A549 (cell line): ENCODE measurements around the gene TTK. TPM values are rescaled to one million over a fixed set of nuclear protein-coding genes. Genes with fewer than 3 reads are reported as not detected.
A peak's percentile ranks its signal among the peaks of the same experiment; 100 is the strongest.

ENCODE experiments used
- ATAC-seq, 2 experiments: fragments of 200-7000 bp in 1 of 2; fragments of >200 bp in 1 of 2; cut with Nextera tagmentation in 1 of 2; cut with Tn5 transposase in 1 of 2; 3 replicates each; pipeline versions ENCODE4 v1.8.0 to v1.9.1; 2018 to 2020; ENCODE audit warnings: mild to moderate bottlenecking in 1 of 2, moderate library complexity in 1 of 2
- CTCF ChIA-PET: fragments of 300-600 bp; sonication (Branson Sonifier 250); formaldehyde crosslinking; extraction: SDS; loops from one replicate; lab custom pipeline; 2021; ENCODE audit warnings: antibody characterized with exemption, inconsistent platforms; lab: Yijun Ruan, JAX
- POLR2A ChIA-PET: fragments of 350-600 bp; formaldehyde crosslinking; extraction: SDS; loops from one replicate; lab custom pipeline; 2021; ENCODE audit warnings: antibody characterized with exemption, inconsistent platforms; lab: Yijun Ruan, JAX
- DNase-seq, 2 experiments: peaks; one replicate each; pipeline versions ENCODE4 v3.0.0 to v3.0.0-alpha.2; 2011 to 2016; ENCODE audit warnings: low read depth in 1 of 2, low spot score in 1 of 2
- FAIRE-seq: peaks from 2 replicates; lab custom pipeline; 2011; peaks lifted over from hg19 to GRCh38; lab: Jason Lieb, UNC
- H3K27ac ChIP-seq, 2 experiments: fragments of >200 bp; sonication (Bioruptor Twin); formaldehyde crosslinking; 3 replicates each; pipeline ENCODE4 v1.5.1; 2016 to 2017
- H3K4me1 ChIP-seq: fragments of >200 bp; sonication (Bioruptor Twin); formaldehyde crosslinking; 3 replicates; pipeline ENCODE4 v1.6.1; 2016
- H3K4me2 ChIP-seq: fragments of >200 bp; sonication (Bioruptor Twin); formaldehyde crosslinking; 3 replicates; pipeline ENCODE4 v1.6.1; 2016
- H3K4me3 ChIP-seq: fragments of >200 bp; sonication (Bioruptor Twin); formaldehyde crosslinking; 3 replicates; pipeline ENCODE4 v1.5.1; 2016
- H3K9me3 ChIP-seq: fragments of >200 bp; sonication (Bioruptor Twin); formaldehyde crosslinking; 3 replicates; pipeline ENCODE4 v1.6.1; 2016
- BHLHE40 ChIP-seq: IDR thresholded peaks from 2 replicates; pipeline ENCODE4 v1.6.1; 2012; ENCODE audit warnings: low read depth, low read length, inconsistent platforms
- CBX2 ChIP-seq: fragments of 200-600 bp; sonication (generic); IDR thresholded peaks from 2 replicates; pipeline ENCODE4 v1.6.1; 2016; ENCODE audit warnings: low read depth, mild to moderate bottlenecking, borderline replicate concordance
- CBX8 ChIP-seq: fragments of 200-600 bp; sonication (generic); IDR thresholded peaks from 2 replicates; pipeline ENCODE4 v1.6.1; 2016
- CEBPB ChIP-seq, 2 experiments: fragments of >200 bp in 1 of 2; sonication (Bioruptor Twin) in 1 of 2; formaldehyde crosslinking in 1 of 2; IDR thresholded peaks; 2 replicates each; pipeline ENCODE4 v1.6.1; 2012 to 2016
- CHD4 ChIP-seq: fragments of 200-600 bp; sonication (generic); IDR thresholded peaks from 2 replicates; pipeline ENCODE4 v1.6.1; 2016; ENCODE audit warnings: antibody characterized with exemption, mild to moderate bottlenecking, borderline replicate concordance
- EHF ChIP-seq: fragments of 250-450 bp; sonication (Bioruptor Pico); IDR thresholded peaks from 2 replicates; pipeline ENCODE4 v1.5.0; 2020; ENCODE audit warnings: mild to moderate bottlenecking
- EHMT2 ChIP-seq: fragments of 200-600 bp; sonication (generic); IDR thresholded peaks from 2 replicates; pipeline ENCODE4 v1.6.1; 2016; ENCODE audit warnings: antibody characterized with exemption, low read depth, mild to moderate bottlenecking, moderate library complexity
- EP300 ChIP-seq, 2 experiments: fragments of >200 bp; sonication (Bioruptor Twin); formaldehyde crosslinking; IDR thresholded peaks; 2 replicates in 1 of 2; 3 replicates in 1 of 2; pipeline ENCODE4 v1.6.1; 2016 to 2017
- ESRRA ChIP-seq: fragments of 150-350 bp; IDR thresholded peaks from 2 replicates; pipeline ENCODE4 v1.6.1; 2014; ENCODE audit warnings: mild to moderate bottlenecking, low read length, borderline replicate concordance
- HOXA7 ChIP-seq: fragments of 250-450 bp; sonication (Bioruptor Pico); IDR thresholded peaks from 2 replicates; pipeline ENCODE4 v1.5.0; 2020; ENCODE audit warnings: mild to moderate bottlenecking, moderate library complexity
- HOXB5 ChIP-seq: fragments of 250-450 bp; sonication (Bioruptor Pico); IDR thresholded peaks from 2 replicates; pipeline ENCODE4 v1.5.0; 2020; ENCODE audit warnings: mild to moderate bottlenecking, moderate library complexity
- KDM1A ChIP-seq: fragments of 200-600 bp; sonication (generic); IDR thresholded peaks from 2 replicates; pipeline ENCODE4 v1.6.1; 2016; ENCODE audit warnings: low read depth, mild to moderate bottlenecking
- KDM5A ChIP-seq: fragments of 200-600 bp; sonication (generic); IDR thresholded peaks from 2 replicates; pipeline ENCODE4 v1.6.1; 2016; ENCODE audit warnings: antibody characterized with exemption, mild to moderate bottlenecking
- MAFK ChIP-seq: fragments of 450-650 bp; IDR thresholded peaks from 2 replicates; pipeline ENCODE4 v1.6.1; 2014; ENCODE audit not compliant: partially characterized antibody
- MAZ ChIP-seq: fragments of 150-350 bp; IDR thresholded peaks from 2 replicates; pipeline ENCODE4 v1.6.1; 2014; ENCODE audit warnings: antibody characterized with exemption, low read depth, low read length, borderline replicate concordance
- MYC ChIP-seq: IDR thresholded peaks from 2 replicates; pipeline ENCODE4 v1.6.1; 2012; ENCODE audit warnings: mild to moderate bottlenecking, inconsistent platforms, low read length, improper control_type of control experiment, borderline replicate concordance
- NPAS2 ChIP-seq: fragments of 250-450 bp; sonication (Bioruptor Pico); IDR thresholded peaks from 2 replicates; pipeline ENCODE4 v1.8.0; 2022; ENCODE audit warnings: mild to moderate bottlenecking, moderate library complexity, borderline replicate concordance
- NR3C1 ChIP-seq: fragments of >200 bp; sonication (Bioruptor Twin); formaldehyde crosslinking; IDR thresholded peaks from 3 replicates; pipeline ENCODE4 v1.6.1; 2017
- PHF8 ChIP-seq: fragments of 200-600 bp; sonication (generic); IDR thresholded peaks from 2 replicates; pipeline ENCODE4 v1.6.1; 2016; ENCODE audit warnings: low read depth, mild to moderate bottlenecking, antibody characterized with exemption, moderate library complexity, borderline replicate concordance
- RAD21 ChIP-seq, 2 experiments: fragments of >200 bp in 1 of 2; sonication (Bioruptor Twin) in 1 of 2; formaldehyde crosslinking in 1 of 2; IDR thresholded peaks in 1 of 2; conservative IDR thresholded peaks in 1 of 2; 2 replicates in 1 of 2; 3 replicates in 1 of 2; pipeline ENCODE4 v1.6.1; 2012 to 2018; ENCODE audit warnings: inconsistent platforms in 1 of 2
- RARB ChIP-seq: fragments of 250-450 bp; sonication (Bioruptor Pico); IDR thresholded peaks from 2 replicates; pipeline ENCODE4 v1.8.0; 2021; ENCODE audit warnings: mild to moderate bottlenecking, moderate library complexity
- RFX5 ChIP-seq: fragments of 450-650 bp; IDR thresholded peaks from 2 replicates; pipeline ENCODE4 v1.7.1; 2014; ENCODE audit warnings: antibody characterized with exemption, mild to moderate bottlenecking, moderate library complexity
- RNF2 ChIP-seq: fragments of 200-600 bp; sonication (generic); IDR thresholded peaks from 2 replicates; pipeline ENCODE4 v1.6.1; 2016; ENCODE audit warnings: low read depth, mild to moderate bottlenecking, antibody characterized with exemption, moderate library complexity, borderline replicate concordance
- SMC3 ChIP-seq: fragments of >200 bp; sonication (Bioruptor Twin); formaldehyde crosslinking; IDR thresholded peaks from 3 replicates; pipeline ENCODE4 v1.6.1; 2018; ENCODE audit warnings: inconsistent platforms
- TFCP2L1 ChIP-seq: fragments of 250-450 bp; sonication (Bioruptor Pico); IDR thresholded peaks from 2 replicates; pipeline ENCODE4 v1.5.0; 2021; ENCODE audit warnings: mild to moderate bottlenecking
- ZFP36 ChIP-seq: fragments of 450-650 bp; IDR thresholded peaks from 2 replicates; pipeline ENCODE4 v1.6.1; 2014; ENCODE audit warnings: borderline replicate concordance; ENCODE audit not compliant: partially characterized antibody
- ZNF302 ChIP-seq: fragments of 250-450 bp; sonication (Bioruptor Pico); IDR thresholded peaks from 2 replicates; pipeline ENCODE4 v1.9.0; 2021; ENCODE audit warnings: inconsistent platforms, mild to moderate bottlenecking, moderate library complexity
- ZSCAN20 ChIP-seq: fragments of 250-450 bp; sonication (Bioruptor Pico); IDR thresholded peaks from 2 replicates; pipeline ENCODE4 v1.8.0; 2022; ENCODE audit warnings: mild to moderate bottlenecking, moderate library complexity
- WGBS: methylation state at CpG from one replicate; pipeline ENCODE4 v1.1.6; 2017; ENCODE audit errors: missing lambda C conversion rate; 5-methylcytosine and 5-hydroxymethylcytosine counted together
- polyA plus RNA-seq, 4 experiments: library from polyadenylated mRNA; depleted of rRNA in 3 of 4; stranded (reverse); fragments of >200 nt; fragmentation: RNase III in 1 of 4; extraction: RNeasy Plus Mini Kit Qiagen cat#74134 plus additional on column Dnase treatment in 1 of 4; gene quantifications; 2 replicates in 3 of 4; 3 replicates in 1 of 4; pipeline ENCODE4 v1.2.3, GENCODE V29; 2011 to 2017
- TF ChIP-seq, protein P1 (sequence below): fragments of 250-450 bp; sonication (Bioruptor Pico); IDR thresholded peaks from 2 replicates; pipeline ENCODE4 v1.5.0; 2020; ENCODE audit warnings: low read depth, mild to moderate bottlenecking, moderate library complexity
- TF ChIP-seq, protein P2 (sequence below): fragments of 250-450 bp; sonication (Bioruptor Pico); IDR thresholded peaks from 2 replicates; pipeline ENCODE4 v1.5.0; 2021; ENCODE audit warnings: mild to moderate bottlenecking, moderate library complexity, borderline replicate concordance
- TF ChIP-seq, protein P3 (sequence below): fragments of >200 bp; sonication (Bioruptor Twin); formaldehyde crosslinking; IDR thresholded peaks from 3 replicates; pipeline ENCODE4 v1.6.1; 2016
- TF ChIP-seq, protein P4 (sequence below): fragments of 450-650 bp; IDR thresholded peaks from 2 replicates; pipeline ENCODE4 v1.6.1; 2014; ENCODE audit warnings: antibody characterized with exemption

Gene TTK
- polyA plus RNA-seq, 2 of the 4 experiments (the other 2 are of a cell fraction), result 21.2 to 30.6 TPM

DNA sequence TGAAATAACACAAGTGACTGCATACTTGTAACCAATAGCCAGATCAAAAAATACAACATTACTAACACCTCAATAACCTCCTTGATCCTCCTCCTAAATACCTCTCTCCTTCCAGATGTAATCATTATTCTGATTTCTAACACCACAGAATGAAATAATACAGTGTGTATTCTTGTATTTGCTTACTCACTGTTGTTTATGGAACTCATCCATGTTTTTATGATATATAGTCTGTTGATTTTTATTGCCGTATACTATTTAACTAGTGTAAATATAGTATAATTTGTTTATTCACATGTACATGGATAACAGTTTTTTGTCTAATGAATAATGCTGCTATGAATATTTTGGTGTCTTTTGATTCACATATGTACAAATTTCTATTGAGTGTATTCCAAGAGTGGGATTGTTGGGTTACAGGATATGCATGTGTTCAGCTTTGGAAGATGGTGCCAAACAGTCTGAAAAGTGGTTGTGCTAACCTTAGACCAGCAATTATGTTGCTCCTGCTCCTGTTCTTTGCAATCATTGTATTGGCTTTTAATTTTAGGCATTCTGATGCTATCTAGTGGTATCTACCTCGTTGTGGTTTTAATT lies 11.5 kb downstream of the TTK start:
- DNase-seq (no peak), FAIRE-seq (no peak), ATAC-seq (no peak)
- peaks cover 7% of the 10 kb centered on the region; the same call in 1 of the 3 replicates for H3K4me1 ChIP-seq
- 82% methylated on average over 2 of the region's 2 CpGs for WGBS
- TF ChIP-seq, protein P1, sequence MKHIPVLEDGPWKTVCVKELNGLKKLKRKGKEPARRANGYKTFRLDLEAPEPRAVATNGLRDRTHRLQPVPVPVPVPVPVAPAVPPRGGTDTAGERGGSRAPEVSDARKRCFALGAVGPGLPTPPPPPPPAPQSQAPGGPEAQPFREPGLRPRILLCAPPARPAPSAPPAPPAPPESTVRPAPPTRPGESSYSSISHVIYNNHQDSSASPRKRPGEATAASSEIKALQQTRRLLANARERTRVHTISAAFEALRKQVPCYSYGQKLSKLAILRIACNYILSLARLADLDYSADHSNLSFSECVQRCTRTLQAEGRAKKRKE (CRISPR knock-in tag), result no peak
- TF ChIP-seq BHLHE40 (no peak), MYC (no peak), PHF8 (no peak), CBX8 (no peak), HOXA7 (CRISPR knock-in tag) (no peak), NPAS2 (no peak), KDM5A (no peak), CBX2 (no peak), NR3C1 (no peak), EP300 (IDR thresholded peaks at IDR 0.05) (no peak), CEBPB (IDR thresholded peaks at IDR 0.05) (no peak), RAD21 (conservative IDR thresholded peaks at IDR 0.05 in 1 of 2, IDR thresholded peaks at IDR 0.05 in 1 of 2) (no peak), HOXB5 (CRISPR knock-in tag) (no peak)
- TF ChIP-seq, protein P2, sequence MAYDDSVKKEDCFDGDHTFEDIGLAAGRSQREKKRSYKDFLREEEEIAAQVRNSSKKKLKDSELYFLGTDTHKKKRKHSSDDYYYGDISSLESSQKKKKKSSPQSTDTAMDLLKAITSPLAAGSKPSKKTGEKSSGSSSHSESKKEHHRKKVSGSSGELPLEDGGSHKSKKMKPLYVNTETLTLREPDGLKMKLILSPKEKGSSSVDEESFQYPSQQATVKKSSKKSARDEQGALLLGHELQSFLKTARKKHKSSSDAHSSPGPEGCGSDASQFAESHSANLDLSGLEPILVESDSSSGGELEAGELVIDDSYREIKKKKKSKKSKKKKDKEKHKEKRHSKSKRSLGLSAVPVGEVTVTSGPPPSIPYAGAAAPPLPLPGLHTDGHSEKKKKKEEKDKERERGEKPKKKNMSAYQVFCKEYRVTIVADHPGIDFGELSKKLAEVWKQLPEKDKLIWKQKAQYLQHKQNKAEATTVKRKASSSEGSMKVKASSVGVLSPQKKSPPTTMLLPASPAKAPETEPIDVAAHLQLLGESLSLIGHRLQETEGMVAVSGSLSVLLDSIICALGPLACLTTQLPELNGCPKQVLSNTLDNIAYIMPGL (CRISPR knock-in tag), result no peak
- ChIA-PET POLR2A (no interaction called here), CTCF (no interaction called here)
- no peaks in the 10 kb centered on the region for H3K9me3 ChIP-seq
- no peak overlapping the region for H3K4me2 ChIP-seq
- no peak overlapping the region for H3K4me3 ChIP-seq
- H3K27ac ChIP-seq, result no peak overlapping the region

DNA sequence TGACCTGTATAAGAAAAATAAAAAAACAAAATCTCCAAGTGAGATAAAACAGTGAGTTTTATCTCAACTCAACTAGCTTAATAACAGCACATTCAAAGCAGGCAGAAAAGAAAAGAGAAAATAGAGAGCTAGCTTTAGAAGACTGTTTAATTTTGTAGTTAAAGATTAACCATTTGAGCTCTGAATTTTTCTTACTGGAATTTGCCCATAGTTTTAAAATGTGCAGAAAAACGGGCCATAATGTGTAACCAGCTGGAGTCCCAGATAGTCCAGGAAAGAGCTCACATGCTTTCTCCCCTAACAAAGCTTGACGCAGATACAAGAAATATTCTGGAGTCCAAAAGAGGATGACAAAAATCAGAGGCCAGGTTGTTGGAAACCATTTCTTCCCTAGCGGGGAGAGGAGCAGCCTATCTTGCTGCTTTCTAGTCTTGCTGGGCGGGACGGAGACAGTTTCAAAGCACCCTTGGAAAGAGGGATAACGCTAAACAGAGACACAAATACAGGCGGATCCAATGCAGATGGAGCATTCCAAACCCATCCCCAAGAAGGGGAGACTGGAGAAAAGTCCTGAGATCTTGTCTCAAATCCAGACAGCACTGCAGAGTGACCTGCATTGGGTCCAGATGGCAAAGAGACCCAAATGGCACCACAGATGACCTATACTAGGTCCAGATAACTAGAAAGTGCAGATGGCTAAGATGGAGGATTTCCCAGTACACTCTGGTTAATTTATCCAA lies 16.1 kb downstream of the TTK start:
- CTCF ChIA-PET, result interaction anchor here (0.6 kb wide), 1 partner anchor 200 kb away, joined by 3 read pairs; no protein-coding TSS in a partner anchor
- Histone ChIP-seq H3K4me1 (peaks cover 7% of the 10 kb centered on the region; the same call in 1 of the 3 replicates), H3K9me3 (no peaks in the 10 kb centered on the region), H3K4me3 (no peak overlapping the region), H3K4me2 (peak overlapping the region; percentile 51), H3K27ac (no peak overlapping the region)
- WGBS, result 87% methylated on average over 7 of the region's 7 CpGs
- DNase-seq (no peak), FAIRE-seq (no peak), ATAC-seq (no peak)
- POLR2A ChIA-PET, result no interaction called here
- TF ChIP-seq EHMT2 (no peak), HOXB5 (CRISPR knock-in tag) (no peak), RFX5 (no peak), KDM1A (no peak), CHD4 (no peak), ZSCAN20 (no peak), ZNF302 (no peak), MAZ (no peak), MAFK (no peak), TFCP2L1 (CRISPR knock-in tag) (no peak), SMC3 (no peak), ESRRA (no peak), RARB (CRISPR knock-in tag) (no peak), CBX2 (no peak), RNF2 (no peak), EHF (CRISPR knock-in tag) (no peak), ZFP36 (no peak)
- TF ChIP-seq, protein P1 (CRISPR knock-in tag), result no peak
- TF ChIP-seq, protein P3, sequence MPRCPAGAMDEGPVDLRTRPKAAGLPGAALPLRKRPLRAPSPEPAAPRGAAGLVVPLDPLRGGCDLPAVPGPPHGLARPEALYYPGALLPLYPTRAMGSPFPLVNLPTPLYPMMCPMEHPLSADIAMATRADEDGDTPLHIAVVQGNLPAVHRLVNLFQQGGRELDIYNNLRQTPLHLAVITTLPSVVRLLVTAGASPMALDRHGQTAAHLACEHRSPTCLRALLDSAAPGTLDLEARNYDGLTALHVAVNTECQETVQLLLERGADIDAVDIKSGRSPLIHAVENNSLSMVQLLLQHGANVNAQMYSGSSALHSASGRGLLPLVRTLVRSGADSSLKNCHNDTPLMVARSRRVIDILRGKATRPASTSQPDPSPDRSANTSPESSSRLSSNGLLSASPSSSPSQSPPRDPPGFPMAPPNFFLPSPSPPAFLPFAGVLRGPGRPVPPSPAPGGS, result no peak
- TF ChIP-seq, protein P4, sequence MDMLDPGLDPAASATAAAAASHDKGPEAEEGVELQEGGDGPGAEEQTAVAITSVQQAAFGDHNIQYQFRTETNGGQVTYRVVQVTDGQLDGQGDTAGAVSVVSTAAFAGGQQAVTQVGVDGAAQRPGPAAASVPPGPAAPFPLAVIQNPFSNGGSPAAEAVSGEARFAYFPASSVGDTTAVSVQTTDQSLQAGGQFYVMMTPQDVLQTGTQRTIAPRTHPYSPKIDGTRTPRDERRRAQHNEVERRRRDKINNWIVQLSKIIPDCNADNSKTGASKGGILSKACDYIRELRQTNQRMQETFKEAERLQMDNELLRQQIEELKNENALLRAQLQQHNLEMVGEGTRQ, result no peak
